Activated naive CD4-positive, alpha-beta T cell treated with anti-CD3 and anti-CD28 coated beads for 36 hours (primary cell): ENCODE measurements around the gene SPHK2. TPM values are rescaled to one million over a fixed set of nuclear protein-coding genes. Genes with fewer than 3 reads are reported as not detected.

Experiments
- CTCF ChIA-PET: fragments of 350-600 bp; sonication (Branson Sonifier 250); formaldehyde crosslinking; loops from one replicate; lab custom pipeline; 2021; ENCODE audit warnings: antibody characterized with exemption; lab: Charles Lee
- DNase-seq: peaks from one replicate; pipeline ENCODE4 v3.0.0-alpha.2; 2020
- H3K27ac Mint-ChIP-seq: one replicate; pipeline ENCODE4 v1.8.0; 2021; ENCODE audit warnings: mild to moderate bottlenecking, mixed read lengths
- H3K27me3 Mint-ChIP-seq: one replicate; pipeline ENCODE4 v1.8.0; 2021; ENCODE audit warnings: low read depth, mixed read lengths
- H3K36me3 Mint-ChIP-seq: one replicate; pipeline ENCODE4 v1.8.0; 2021; ENCODE audit warnings: low read depth, mixed read lengths
- H3K4me1 Mint-ChIP-seq: one replicate; pipeline ENCODE4 v1.8.0; 2021; ENCODE audit warnings: low read depth, mixed read lengths
- H3K4me3 Mint-ChIP-seq: one replicate; pipeline ENCODE4 v1.8.0; 2021; ENCODE audit warnings: mild to moderate bottlenecking, moderate library complexity, mixed read lengths
- H3K9me3 Mint-ChIP-seq: one replicate; pipeline ENCODE4 v1.8.0; 2021; ENCODE audit warnings: mixed read lengths
- intact Hi-C: fragments of 100-400 bp; cut with micrococcal nuclease; formaldehyde crosslinking; loops from one replicate; pipeline ENCODE4 v1.15.1; 2023
- total RNA-seq, 2 experiments: library from RNA; stranded (reverse); gene quantifications; one replicate each; pipeline ENCODE4 v1.2.3, GENCODE V29; 2021

SPHK2 gene
- total RNA-seq, 2 experiments from 2014 or later = 20.1 to 20.6 TPM

- DNase-seq = peak; percentile 69
- Mint-ChIP-seq H3K27me3 (no peaks in the 10 kb centered on the region), H3K27ac (peak overlapping the region; percentile 93), H3K36me3 (peaks cover 4% of the 10 kb centered on the region), H3K4me1 (peaks cover 59% of the 10 kb centered on the region), H3K9me3 (no peaks in the 10 kb centered on the region), H3K4me3 (peak overlapping the region; percentile 82)
- intact Hi-C loops = no loop called here
- CTCF ChIA-PET = no interaction called here
Observed at GRCh38 chr19:48635263-48635965, 16.1 kb downstream of the SPHK2 start.

DNA sequence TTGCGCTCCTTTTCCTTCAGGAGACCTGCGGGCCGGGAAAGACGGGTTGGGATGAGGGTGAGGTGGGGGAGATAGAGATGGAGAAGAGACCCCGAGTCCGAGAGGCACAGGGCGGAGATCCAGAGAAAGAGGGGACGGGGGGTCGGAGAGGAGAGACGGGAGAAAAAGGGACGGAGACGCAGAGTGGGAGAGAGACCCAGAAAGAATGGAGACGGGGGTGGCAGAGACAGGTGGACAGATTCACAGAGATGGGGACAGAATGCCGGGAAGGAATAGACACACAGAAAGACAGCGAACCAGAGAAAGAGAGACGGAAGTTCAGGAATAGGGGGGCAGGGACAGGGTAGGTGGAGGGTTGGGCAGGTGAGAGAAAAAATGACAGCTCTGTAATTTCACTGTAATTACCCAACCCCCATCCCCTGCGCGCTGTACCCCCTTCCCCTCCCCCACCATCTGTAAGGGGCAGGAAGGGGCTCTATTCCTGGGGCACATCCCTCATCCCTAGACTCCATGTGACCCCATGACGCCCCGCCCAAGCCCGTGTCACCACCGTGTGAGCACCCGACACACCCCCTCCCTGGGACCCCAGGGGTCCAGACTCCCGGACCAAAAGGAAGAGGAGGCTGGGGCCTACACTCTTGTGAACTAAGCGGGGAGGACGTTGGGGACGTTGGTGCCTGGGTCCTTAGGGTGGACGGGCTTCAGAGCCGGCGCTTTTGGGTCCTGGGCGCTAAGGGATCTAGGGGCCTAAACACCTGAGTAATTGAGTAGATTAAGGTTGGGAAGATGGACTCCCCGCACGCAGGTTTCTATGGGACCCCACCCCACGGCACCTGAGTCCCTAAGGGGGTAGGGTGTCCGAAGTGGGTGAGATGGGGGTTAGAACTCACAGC is 16.9 kb downstream of the SPHK2 start:
- H3K36me3 Mint-ChIP-seq = peaks cover 4% of the 10 kb centered on the region
- H3K4me1 Mint-ChIP-seq = peaks cover 57% of the 10 kb centered on the region
- H3K27ac Mint-ChIP-seq = peak overlapping the region; percentile 82
- intact Hi-C loops = loop anchor here (2.0 kb wide), 1 partner anchor 79 kb away; no protein-coding TSS in a partner anchor
- no peak for DNase-seq
- CTCF ChIA-PET = no interaction called here
- peak overlapping the region; percentile 82 for H3K4me3 Mint-ChIP-seq
- no peaks in the 10 kb centered on the region for H3K9me3 Mint-ChIP-seq
- no peaks in the 10 kb centered on the region for H3K27me3 Mint-ChIP-seq

DNA sequence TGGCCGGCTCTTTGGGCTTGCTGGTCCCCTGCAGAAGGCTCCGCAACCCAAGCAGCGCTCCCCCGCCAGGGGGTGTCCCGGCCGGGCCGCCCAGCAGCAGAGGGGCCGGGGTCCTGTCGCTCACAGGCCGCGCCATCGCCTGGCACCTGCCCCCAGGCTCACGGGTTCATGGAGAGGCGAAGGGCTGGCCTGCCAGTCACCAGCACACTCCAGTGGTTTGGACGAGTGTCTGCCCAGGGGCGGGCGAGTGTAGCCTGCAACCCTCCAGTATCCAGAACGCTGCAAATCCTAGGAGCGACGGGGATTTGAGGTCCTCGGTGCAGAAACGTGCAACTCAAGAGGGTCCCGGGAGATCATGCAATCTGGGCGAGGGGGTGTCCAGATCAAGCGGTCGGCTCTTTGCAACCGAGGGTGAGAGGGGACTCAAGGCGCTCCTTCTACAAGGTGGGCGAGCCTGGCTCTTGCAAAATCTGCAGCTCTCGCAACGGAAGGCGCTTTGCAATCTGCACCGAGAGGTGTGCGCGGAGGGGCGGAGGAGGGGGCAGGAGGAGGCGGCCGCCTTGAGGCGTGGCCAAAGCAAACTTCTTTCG is 17.6 kb downstream of the SPHK2 start, which contains the start of gene DBP:
Gene DBP, minus strand, starts transcription at position 521 of the 590 bp plus-strand sequence. Its CDS starts 385 bp downstream, at position 136.
- peak; percentile 40 for DNase-seq
- Mint-ChIP-seq H3K9me3 (no peaks in the 10 kb centered on the region), H3K4me3 (peak within 1 kb of the TSS; percentile 82), H3K36me3 (peaks cover 4% of the 10 kb centered on the region), H3K27ac (peak within 1 kb of the TSS; percentile 98), H3K27me3 (no peaks in the 10 kb centered on the region), H3K4me1 (peaks cover 55% of the 10 kb centered on the region)
- CTCF ChIA-PET = no interaction called here
- intact Hi-C loops = loop anchor here (1.0 to 2.0 kb wide), 5 partner anchors 9 to 239 kb away; partner anchors contain the start of genes CA11, RPL18 and SPHK2

DNA sequence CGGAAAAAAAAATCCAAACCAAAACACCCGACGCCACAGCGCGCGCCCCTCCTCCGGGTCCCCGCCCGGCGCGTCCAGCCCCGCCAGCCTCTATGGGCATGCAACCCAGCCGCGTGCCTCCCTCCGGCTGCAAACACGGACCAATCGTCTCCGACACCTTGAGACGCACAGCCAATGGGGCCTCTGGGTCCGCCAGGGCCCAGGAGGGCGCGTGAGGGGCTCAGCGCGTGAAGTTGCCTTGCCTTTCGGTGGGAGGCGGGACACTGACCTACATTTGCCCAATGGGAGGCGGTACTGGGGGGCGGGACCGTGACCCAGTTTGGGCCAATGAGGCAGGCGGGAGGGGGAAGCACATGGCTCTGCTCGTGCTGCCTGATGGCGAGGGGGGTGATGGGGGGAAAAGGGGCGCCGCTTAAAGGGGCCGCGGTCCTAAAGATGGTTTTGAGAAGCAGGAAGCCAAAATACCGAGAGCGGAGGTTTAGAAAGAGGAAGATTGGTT is 18.2 kb downstream of the SPHK2 start:
- CTCF ChIA-PET = no interaction called here
- peaks cover 4% of the 10 kb centered on the region for H3K36me3 Mint-ChIP-seq
- H3K4me3 Mint-ChIP-seq = peak overlapping the region; percentile 82
- H3K27me3 Mint-ChIP-seq = no peaks in the 10 kb centered on the region
- H3K27ac Mint-ChIP-seq = peak overlapping the region; percentile 98
- H3K9me3 Mint-ChIP-seq = no peaks in the 10 kb centered on the region
- intact Hi-C loops = loop anchor here (1.0 to 2.0 kb wide), 5 partner anchors 9 to 239 kb away; partner anchors contain the start of genes CA11, RPL18 and SPHK2
- DNase-seq = peak; percentile 98
- peaks cover 52% of the 10 kb centered on the region for H3K4me1 Mint-ChIP-seq

GRCh38 chr19:48637948-48638830 is 18.9 kb downstream of the SPHK2 start:
- intact Hi-C loops = loop anchor here (1.0 to 2.0 kb wide), 5 partner anchors 8 to 240 kb away; partner anchors contain the start of genes CA11, RPL18 and SPHK2
- DNase-seq = peak; percentile 83
- Mint-ChIP-seq H3K27me3 (no peaks in the 10 kb centered on the region), H3K4me1 (peaks cover 46% of the 10 kb centered on the region), H3K27ac (peak overlapping the region; percentile 98), H3K36me3 (peaks cover 4% of the 10 kb centered on the region), H3K4me3 (peak overlapping the region; percentile 82), H3K9me3 (no peaks in the 10 kb centered on the region)
- CTCF ChIA-PET = no interaction called here

GRCh38 chr19:48638831-48639381 is 19.6 kb downstream of the SPHK2 start:
- CTCF ChIA-PET = no interaction called here
- Mint-ChIP-seq H3K4me1 (peaks cover 39% of the 10 kb centered on the region), H3K36me3 (peaks cover 4% of the 10 kb centered on the region), H3K9me3 (no peaks in the 10 kb centered on the region), H3K4me3 (no peak overlapping the region), H3K27me3 (no peaks in the 10 kb centered on the region), H3K27ac (peak overlapping the region; percentile 98)
- intact Hi-C loops = no loop called here
- DNase-seq = no peak

GRCh38 chr19:48639483-48640375 is 20.4 kb downstream of the SPHK2 start:
- peaks cover 38% of the 10 kb centered on the region for H3K4me1 Mint-ChIP-seq
- H3K4me3 Mint-ChIP-seq = peak overlapping the region; percentile 54
- intact Hi-C loops = no loop called here
- no peak for DNase-seq
- H3K9me3 Mint-ChIP-seq = no peaks in the 10 kb centered on the region
- H3K36me3 Mint-ChIP-seq = peaks cover 4% of the 10 kb centered on the region
- no peak overlapping the region for H3K27ac Mint-ChIP-seq
- CTCF ChIA-PET = no interaction called here
- no peaks in the 10 kb centered on the region for H3K27me3 Mint-ChIP-seq

DNA sequence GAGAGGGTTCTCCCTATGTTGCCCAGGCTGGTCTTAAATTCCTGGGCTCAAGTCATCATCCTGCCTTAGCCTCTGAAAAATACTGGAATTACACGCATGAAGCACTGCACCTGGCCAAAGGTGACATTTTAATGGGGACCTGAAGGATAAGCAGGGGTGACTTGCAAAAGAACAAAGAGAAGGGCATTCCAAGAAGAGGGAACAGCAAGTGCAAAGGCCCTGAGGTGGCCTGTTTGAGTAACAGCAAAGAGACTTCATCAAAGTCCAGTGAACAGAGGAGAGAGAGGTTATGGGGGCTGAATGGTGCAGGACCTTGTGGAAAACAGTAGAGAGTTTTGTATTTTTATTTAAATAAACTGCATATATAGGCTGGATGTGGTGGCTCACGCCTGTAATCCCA is 22.5 kb downstream of the SPHK2 start:
- no peaks in the 10 kb centered on the region for H3K27me3 Mint-ChIP-seq
- H3K27ac Mint-ChIP-seq = no peak overlapping the region
- CTCF ChIA-PET = no interaction called here
- H3K36me3 Mint-ChIP-seq = peaks cover 4% of the 10 kb centered on the region
- intact Hi-C loops = no loop called here
- DNase-seq = no peak
- H3K4me3 Mint-ChIP-seq = no peak overlapping the region
- H3K4me1 Mint-ChIP-seq = peaks cover 38% of the 10 kb centered on the region
- no peaks in the 10 kb centered on the region for H3K9me3 Mint-ChIP-seq

GRCh38 chr19:48642862-48643261 is 23.6 kb downstream of the SPHK2 start:
- peaks cover 37% of the 10 kb centered on the region for H3K4me1 Mint-ChIP-seq

GRCh38 chr19:48644355-48644754 is 25.0 kb downstream of the SPHK2 start:
- intact Hi-C loops = no loop called here
- H3K9me3 Mint-ChIP-seq = no peaks in the 10 kb centered on the region
- H3K4me1 Mint-ChIP-seq = peaks cover 31% of the 10 kb centered on the region
- no peak for DNase-seq
- H3K4me3 Mint-ChIP-seq = peak overlapping the region; percentile 78
- no peaks in the 10 kb centered on the region for H3K36me3 Mint-ChIP-seq
- H3K27me3 Mint-ChIP-seq = no peaks in the 10 kb centered on the region
- CTCF ChIA-PET = interaction anchor here (1.3 to 2.6 kb wide), 2 partner anchors 31 to 198 kb away, joined by 3 to 17 read pairs; no protein-coding TSS in a partner anchor
- H3K27ac Mint-ChIP-seq = no peak overlapping the region

More at GRCh38 chr19:48642862-48643261, 23.6 kb downstream of the SPHK2 start:
- no peak for DNase-seq
- Mint-ChIP-seq H3K27ac (no peak overlapping the region), H3K4me3 (no peak overlapping the region), H3K9me3 (no peaks in the 10 kb centered on the region), H3K36me3 (peaks cover 4% of the 10 kb centered on the region), H3K27me3 (no peaks in the 10 kb centered on the region)
- intact Hi-C loops = no loop called here
- CTCF ChIA-PET = interaction anchor here (0.7 kb wide), 1 partner anchor 167 kb away, joined by 3 read pairs; no protein-coding TSS in a partner anchor
